Upper lobe of right lung (tissue), 1 donor: ENCODE data around the gene HPX. TPM values are rescaled to one million over a fixed set of nuclear protein-coding genes. Genes with fewer than 3 reads are reported as not detected.
A peak's percentile ranks its signal among the peaks of the same experiment; 100 is the strongest.

Experiments used
- ATAC-seq: fragments of 200-7000 bp; cut with Tn5 transposase; one replicate; pipeline ENCODE4 v1.9.1; 2020; ENCODE audit warnings: mild to moderate bottlenecking, moderate library complexity
- DNase-seq: peaks from one replicate; pipeline ENCODE4 v3.0.0-alpha.2; 2020
- H3K27ac ChIP-seq: fragments of 200-600 bp; one replicate; pipeline ENCODE4 v1.8.0; 2022
- H3K27me3 ChIP-seq: fragments of 200-600 bp; one replicate; pipeline ENCODE4 v1.8.0; 2022; ENCODE audit warnings: mild to moderate bottlenecking
- H3K36me3 ChIP-seq: fragments of 200-600 bp; one replicate; pipeline ENCODE4 v1.8.0; 2022
- H3K4me1 ChIP-seq: fragments of 200-600 bp; one replicate; pipeline ENCODE4 v1.8.0; 2022
- H3K4me3 ChIP-seq: fragments of 200-600 bp; one replicate; pipeline ENCODE4 v1.8.0; 2022; ENCODE audit warnings: mild to moderate bottlenecking
- H3K9me3 ChIP-seq: fragments of 200-600 bp; one replicate; pipeline ENCODE4 v1.8.0; 2022
- CTCF ChIP-seq: fragments of 200-600 bp; IDR thresholded peaks from one replicate; pipeline ENCODE4 v1.8.0; 2022; ENCODE audit warnings: antibody characterized with exemption
- intact Hi-C: fragments of 100-400 bp; cut with DNase I; formaldehyde crosslinking; loops from one replicate; pipeline ENCODE4 v1.11.0; 2022
- total RNA-seq: library from RNA; stranded (reverse); fragmentation: NEBNext Ultra II Directional; extraction: Animal tissue kit (Norgen Biotek cat#: 25700); gene quantifications from one replicate; pipeline ENCODE4 v1.2.1, GENCODE V29; 2021
- donor health status: DM: no; HTN: yes; CAD: no; lungs with severe emphysema.

The HPX gene
- total RNA-seq, 1 donor from 2014 or later: 1.4 TPM

- intact Hi-C loops: no loop called here
- TF ChIP-seq CTCF: no peak
- H3K36me3 ChIP-seq: no peaks in the 10 kb centered on the region
- H3K27ac ChIP-seq: no peak overlapping the region
- no peak overlapping the region for H3K4me3 ChIP-seq
- no peak for ATAC-seq
- H3K27me3 ChIP-seq: no peaks in the 10 kb centered on the region
- no peaks in the 10 kb centered on the region for H3K9me3 ChIP-seq
- DNase-seq: no peak
- H3K4me1 ChIP-seq: peaks cover 13% of the 10 kb centered on the region
Observed at GRCh38 chr11:6420677-6421076, 20.1 kb downstream of the HPX start.

DNA sequence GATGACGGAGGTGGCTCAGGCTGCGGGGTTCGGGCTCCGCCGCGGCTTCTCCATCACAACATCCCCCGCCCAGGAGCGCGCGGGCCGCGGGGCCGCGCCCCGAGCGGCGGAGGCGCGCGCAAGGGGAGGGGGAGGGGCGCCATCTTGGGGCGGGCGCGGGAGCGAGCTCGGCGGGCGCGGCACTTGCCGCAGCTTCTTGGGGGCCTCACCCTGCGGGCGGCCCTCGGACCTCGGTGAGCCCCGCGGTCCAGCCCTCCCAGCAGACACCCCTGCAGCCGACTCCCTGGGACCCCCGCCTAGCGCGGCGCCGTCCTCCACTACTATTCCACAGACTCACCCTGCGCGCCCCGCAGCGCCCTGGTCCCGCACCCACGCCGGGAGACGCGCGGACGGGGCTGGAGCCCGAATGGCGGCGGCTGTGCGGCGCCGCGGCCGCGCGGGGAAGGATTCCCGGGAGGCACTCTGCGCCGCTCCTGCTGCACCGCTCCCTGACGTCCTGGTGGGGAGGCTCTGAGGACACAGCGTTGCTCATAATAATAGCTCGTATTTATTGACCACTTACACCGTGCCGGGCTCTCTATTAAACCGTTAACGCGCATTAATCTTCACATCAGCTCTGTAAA lies 21.7 kb downstream of the HPX start, which contains the start of gene APBB1:
Gene APBB1, minus strand, starts transcription at position 86 of the 623 bp plus-strand sequence. CDS start 7,747 bp downstream, outside the sequence.
- ATAC-seq (peak; percentile 96), DNase-seq (peak; percentile 86)
- Histone ChIP-seq H3K4me1 (peaks cover 13% of the 10 kb centered on the region), H3K9me3 (no peaks in the 10 kb centered on the region), H3K27me3 (no peaks in the 10 kb centered on the region), H3K27ac (peak within 1 kb of the TSS; percentile 92), H3K36me3 (no peaks in the 10 kb centered on the region), H3K4me3 (peak within 1 kb of the TSS; percentile 96)
- TF ChIP-seq CTCF: peak; percentile 25
- intact Hi-C loops: no loop called here

- ATAC-seq: peak; percentile 42
- no peak for TF ChIP-seq CTCF
- H3K27ac ChIP-seq: peak overlapping the region; percentile 92
Observed at GRCh38 chr11:6418557-6419008, 22.2 kb downstream of the HPX start.

DNA sequence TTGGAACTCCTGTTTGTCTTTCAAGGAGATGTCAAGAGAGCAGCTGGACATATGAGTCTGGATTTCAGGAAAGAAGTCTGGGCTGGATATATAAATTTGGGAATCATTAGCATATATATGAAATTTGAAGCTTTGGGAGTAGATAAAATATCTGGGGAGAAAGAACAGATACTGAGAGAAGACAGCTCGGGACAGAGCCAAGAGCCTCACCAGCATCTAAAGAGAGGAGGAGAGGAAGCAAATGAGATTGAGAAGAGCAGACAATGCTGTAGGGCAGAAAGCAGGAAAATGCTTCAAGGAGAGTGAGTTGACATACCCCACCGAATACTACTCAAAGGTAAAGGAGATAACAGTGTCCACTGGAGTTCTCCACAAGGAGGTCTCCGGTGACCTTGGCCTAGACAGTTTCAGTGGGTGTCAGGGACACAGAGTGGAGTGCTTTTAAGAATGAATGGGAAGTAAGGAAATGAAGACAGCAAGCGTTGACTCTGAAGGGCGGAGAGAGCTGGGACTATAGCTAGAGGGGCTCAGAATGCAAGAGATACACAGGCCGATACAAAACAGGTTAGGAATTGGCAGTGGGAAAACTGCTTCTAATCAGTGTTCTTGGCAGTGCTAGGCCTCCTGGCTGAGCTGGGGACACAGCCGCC lies 22.8 kb downstream of the HPX start:
- no peaks in the 10 kb centered on the region for H3K9me3 ChIP-seq
- no peaks in the 10 kb centered on the region for H3K27me3 ChIP-seq
- intact Hi-C loops: no loop called here
- H3K27ac ChIP-seq: peak overlapping the region; percentile 92
- H3K4me3 ChIP-seq: peak overlapping the region; percentile 96
- no peak for ATAC-seq
- peaks cover 13% of the 10 kb centered on the region for H3K4me1 ChIP-seq
- H3K36me3 ChIP-seq: no peaks in the 10 kb centered on the region
- TF ChIP-seq CTCF: no peak
- DNase-seq: no peak

More at GRCh38 chr11:6418557-6419008, 22.2 kb downstream of the HPX start:
- peak overlapping the region; percentile 96 for H3K4me3 ChIP-seq
- no peaks in the 10 kb centered on the region for H3K36me3 ChIP-seq
- no peaks in the 10 kb centered on the region for H3K27me3 ChIP-seq
- intact Hi-C loops: no loop called here
- H3K4me1 ChIP-seq: peaks cover 13% of the 10 kb centered on the region
- no peaks in the 10 kb centered on the region for H3K9me3 ChIP-seq
- DNase-seq: no peak

- TF ChIP-seq CTCF: no peak
- H3K36me3 ChIP-seq: no peaks in the 10 kb centered on the region
- H3K4me3 ChIP-seq: no peak overlapping the region
- no peak overlapping the region for H3K27ac ChIP-seq
- no peak for ATAC-seq
- intact Hi-C loops: no loop called here
- no peaks in the 10 kb centered on the region for H3K9me3 ChIP-seq
- peaks cover 13% of the 10 kb centered on the region for H3K4me1 ChIP-seq
- no peak for DNase-seq
- no peaks in the 10 kb centered on the region for H3K27me3 ChIP-seq
Observed at GRCh38 chr11:6415797-6416196, 25.0 kb downstream of the HPX start.
